SW 1271 (cell line): Measurements from ENCODE around the gene CTDP1.
"Not testable (repeated sequence)": the region's sequence is repeated elsewhere in the genome, so short reads cannot be mapped to it uniquely, and the experiment has no call there.

Source experiments
- DNase-seq, 2 experiments: peaks; one replicate each; lab custom pipeline; 2025; lab: John Stamatoyannopoulos, UW

The CTDP1 gene

GRCh38 chr18:79726721-79727120 is 47.1 kb downstream of the CTDP1 start:
- no peak for DNase-seq

- no peak for DNase-seq
Measured at GRCh38 chr18:79727211-79727610, 47.6 kb downstream of the CTDP1 start.

DNA sequence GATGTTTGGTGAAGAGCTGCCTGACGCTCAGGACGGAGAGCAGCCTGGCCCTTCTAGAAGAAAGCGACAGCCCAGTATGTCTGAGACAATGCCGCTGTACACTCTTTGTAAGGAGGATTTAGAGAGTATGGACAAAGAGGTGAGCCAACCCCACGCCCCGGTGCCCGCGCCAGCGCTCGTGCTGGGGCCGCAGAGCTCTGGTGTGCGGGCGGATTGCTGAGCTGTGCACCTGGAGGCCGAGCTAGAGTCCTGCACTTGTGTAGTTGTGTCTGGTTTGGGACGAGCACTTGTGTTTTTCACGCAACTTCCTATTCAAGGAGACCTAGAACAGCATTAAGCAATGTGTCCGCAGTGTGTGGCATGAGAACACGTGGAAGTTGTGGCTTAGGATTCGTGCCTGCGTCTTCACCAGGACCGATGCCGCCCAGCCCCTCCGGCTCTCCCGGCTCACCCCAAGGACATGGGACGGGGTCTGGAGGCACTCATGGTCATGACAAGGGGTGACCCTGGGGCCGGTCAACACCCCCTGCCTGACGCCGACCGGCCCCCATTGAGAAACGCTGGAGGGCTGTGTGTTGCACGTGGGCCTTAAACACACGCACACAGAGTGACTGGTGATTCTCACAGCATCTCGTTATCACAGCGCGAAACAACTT is 49.5 kb downstream of the CTDP1 start:
- DNase-seq = no peak

DNA sequence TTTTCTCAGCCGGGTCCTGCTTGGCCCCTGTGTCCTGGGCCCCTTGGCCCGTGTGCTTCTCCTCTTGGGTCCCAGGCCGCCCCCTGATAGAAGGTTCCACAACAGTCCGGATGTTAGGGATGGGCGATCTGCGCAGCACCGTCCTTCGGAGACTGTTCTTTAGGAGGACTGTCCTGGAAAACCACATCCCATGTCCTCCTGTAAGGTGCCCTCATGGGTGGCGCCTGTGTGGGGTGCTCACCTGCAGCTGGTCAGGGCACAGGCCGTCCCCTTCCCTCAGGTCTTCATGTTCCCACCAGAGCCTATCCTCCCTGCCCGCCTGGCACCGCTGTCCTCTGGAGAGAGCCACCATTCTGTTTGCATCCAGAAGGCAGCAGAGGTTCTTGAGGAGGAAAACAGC is 50.0 kb downstream of the CTDP1 start:
- DNase-seq = no peak

DNA sequence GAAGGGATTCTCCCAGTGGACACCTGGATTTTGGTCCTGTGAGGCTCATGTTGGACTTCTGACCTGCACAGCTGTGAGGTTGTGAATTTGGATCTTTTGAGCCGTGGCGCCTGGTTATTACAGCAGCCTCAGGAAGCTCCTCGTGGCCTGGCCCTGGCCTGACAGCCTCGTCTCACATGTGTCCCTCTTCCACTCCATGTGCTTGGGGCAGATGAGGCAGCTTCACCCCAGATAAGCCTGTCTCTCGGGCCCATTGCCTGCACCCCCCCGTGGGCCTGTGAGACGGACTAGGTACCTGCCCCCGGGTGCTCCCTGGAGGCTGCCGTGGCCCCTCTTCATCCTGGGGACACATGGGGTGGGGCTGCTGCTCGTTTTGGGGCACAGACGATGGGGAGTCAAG is 51.2 kb downstream of the CTDP1 start:
- DNase-seq = no peak

GRCh38 chr18:79731881-79732720 is 52.5 kb downstream of the CTDP1 start:
- DNase-seq = not testable (repeated sequence)

DNA sequence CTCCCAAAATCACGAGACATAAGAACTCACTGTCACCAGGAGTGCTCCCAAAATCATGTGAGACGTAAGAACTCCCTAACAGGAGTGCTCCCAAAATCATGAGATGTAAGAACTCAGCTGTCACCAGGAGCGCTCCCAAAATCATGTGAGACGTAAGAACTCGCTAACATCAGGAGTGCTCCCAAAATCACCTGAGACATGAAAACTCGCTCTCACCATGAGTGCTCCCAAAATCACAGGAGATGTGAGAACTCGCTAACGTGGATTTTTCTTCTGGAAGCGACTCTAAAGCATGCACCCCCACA is 53.1 kb downstream of the CTDP1 start:
- no peak for DNase-seq

GRCh38 chr18:79733135-79733701 is 53.6 kb downstream of the CTDP1 start:
- DNase-seq = no peak

- no peak for DNase-seq
Measured at GRCh38 chr18:79733986-79734770, 54.6 kb downstream of the CTDP1 start.

- no peak for DNase-seq
Measured at GRCh38 chr18:79735071-79735980, 55.7 kb downstream of the CTDP1 start.

DNA sequence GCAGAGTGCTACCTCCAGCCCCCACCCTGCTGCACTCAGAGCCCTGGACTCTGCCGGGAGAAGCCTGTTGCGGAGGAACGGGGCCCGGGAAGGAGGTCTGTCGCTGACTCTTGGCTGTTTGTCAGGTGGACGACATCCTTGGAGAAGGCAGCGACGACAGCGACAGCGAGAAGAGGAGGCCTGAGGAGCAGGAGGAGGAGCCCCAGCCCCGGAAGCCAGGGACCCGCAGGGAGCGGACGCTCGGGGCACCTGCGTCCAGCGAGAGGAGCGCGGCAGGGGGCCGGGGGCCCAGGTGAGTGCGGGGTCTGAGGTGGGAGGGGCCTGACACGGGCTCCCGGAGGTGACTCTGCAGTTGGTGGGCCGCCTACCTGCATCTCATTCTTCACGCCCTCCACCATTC is 56.6 kb downstream of the CTDP1 start:
- no peak for DNase-seq

- DNase-seq = no peak
Measured at GRCh38 chr18:79736846-79737245, 57.2 kb downstream of the CTDP1 start.

- no peak for DNase-seq
Measured at GRCh38 chr18:79737426-79737825, 57.8 kb downstream of the CTDP1 start.

DNA sequence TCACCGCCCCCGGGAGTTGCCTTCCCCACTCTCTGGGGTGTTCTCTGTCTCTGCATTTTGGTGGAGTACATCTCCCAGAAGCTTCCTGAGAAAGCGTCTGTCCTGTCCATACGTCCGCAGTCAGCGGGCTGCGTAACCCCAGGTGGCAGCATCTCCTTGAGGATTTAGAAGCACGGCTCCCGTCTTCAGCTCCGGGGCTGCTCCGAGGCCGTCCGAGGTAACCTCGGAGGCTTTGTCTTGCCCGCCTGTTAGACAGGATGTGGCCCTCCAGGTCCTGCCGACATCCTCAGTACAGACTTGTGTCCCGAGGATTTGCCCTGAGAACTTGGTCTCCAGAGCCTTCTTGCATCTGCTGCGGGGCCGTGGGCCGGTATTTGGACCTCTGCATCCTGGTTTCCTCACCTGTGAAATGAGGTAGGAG is 58.4 kb downstream of the CTDP1 start:
- DNase-seq = no peak

GRCh38 chr18:79738581-79739439 is 59.2 kb downstream of the CTDP1 start:
- no peak for DNase-seq

GRCh38 chr18:79739440-79739778 is 59.8 kb downstream of the CTDP1 start:
- no peak for DNase-seq

- DNase-seq = not testable (repeated sequence)
Measured at GRCh38 chr18:79740047-79740446, 60.4 kb downstream of the CTDP1 start.

DNA sequence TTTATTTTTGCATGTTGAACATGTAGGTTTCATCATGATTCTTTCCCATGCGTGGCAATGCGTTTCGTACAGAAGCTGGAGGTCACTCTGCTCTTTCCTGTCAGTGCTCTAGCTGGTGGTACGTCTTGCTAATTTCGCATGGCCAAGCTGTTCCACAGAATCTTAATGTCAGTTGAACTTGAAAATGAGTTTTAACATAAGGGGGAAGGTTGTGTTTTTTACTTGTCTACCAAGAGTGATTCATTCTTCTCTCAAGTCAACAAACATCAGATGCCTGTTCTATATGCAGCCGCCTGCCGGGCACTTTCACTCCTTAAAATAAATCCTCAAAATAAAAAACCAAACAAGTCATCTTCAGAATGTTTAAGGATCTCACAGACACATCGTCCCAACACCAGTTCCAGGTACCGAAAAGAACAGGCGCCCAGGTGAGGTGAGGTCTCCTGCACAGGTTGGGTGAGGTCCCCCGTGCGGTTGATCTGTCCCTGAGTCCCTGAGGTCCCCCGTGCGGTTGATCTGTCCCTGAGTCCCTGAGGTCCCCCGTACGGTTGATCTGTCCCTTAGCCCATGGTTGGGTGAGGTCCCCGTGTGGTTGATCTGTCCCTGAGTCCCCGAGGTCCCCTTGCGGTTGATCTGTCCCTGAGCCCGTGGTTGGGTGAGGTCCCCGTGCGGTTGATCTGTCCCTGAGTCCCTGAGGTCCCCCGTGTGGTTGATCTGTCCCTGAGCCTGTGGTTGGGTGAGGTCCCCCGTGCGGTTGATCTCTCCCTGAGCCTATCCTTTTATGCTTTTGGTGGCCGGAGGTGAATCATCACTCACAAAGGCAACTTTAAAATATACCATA is 61.1 kb downstream of the CTDP1 start:
- DNase-seq = no peak

DNA sequence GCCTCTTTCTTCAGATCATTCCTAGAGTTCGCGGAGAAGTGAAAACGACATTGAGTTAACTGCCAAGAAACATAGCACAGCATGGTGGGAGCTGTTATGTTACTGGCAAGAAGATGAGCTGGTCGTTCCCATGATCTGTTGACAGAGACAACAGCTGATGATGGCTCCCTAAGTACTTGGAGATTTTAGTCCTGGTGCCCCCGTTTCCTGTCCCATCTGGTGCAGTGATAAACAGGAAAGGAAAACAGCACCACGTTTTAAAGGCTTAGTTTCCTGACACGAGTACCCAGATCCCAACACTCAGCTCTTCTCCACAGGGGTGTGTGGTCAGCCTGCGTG is 61.7 kb downstream of the CTDP1 start:
- no peak for DNase-seq

DNA sequence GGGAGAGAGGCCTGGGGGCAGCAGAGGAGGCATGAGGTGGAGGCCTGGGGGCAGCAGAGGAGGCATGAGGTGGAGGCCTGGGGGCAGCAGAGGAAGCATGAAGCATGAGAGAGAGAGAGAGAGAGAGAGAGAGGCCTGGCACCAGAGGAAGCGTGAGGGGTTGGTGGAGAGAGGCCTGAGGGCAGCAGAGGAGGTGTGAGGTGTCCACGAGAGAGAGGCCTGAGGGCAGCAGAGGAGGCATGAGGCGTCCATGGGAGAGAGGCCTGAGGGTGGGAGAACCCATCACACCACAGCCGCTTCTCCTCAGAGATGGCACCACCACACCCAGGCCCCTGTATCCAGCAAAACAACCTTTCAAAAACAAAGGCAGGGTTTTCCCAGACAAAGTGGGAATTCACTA is 62.5 kb downstream of the CTDP1 start:
- DNase-seq = no peak
